Measurements from ENCODE around the gene CCNQ. TPM values are rescaled to one million over a fixed set of nuclear protein-coding genes. Genes with fewer than 3 reads are reported as not detected.

Gene CCNQ
- polyA plus RNA-seq, 1 of the 3 experiments (the other 2 are of a cell fraction) = 45.3 TPM

- Histone ChIP-seq H3K4me3 (ENCODE audit: low read depth in 2 of 2, low read length in 1 of 2) (no peak overlapping the region), H2AFZ (ENCODE audit: low read depth) (no peak overlapping the region), H3K27ac (ENCODE audit: low read depth in 2 of 2, low read length in 1 of 2) (no peak overlapping the region), H3K9me3 (no peaks in the 10 kb centered on the region), H3F3A (replicated peaks; ENCODE audit: insufficient read depth) (no peaks in the 10 kb centered on the region), H3K27me3 (ENCODE audit: insufficient read depth) (peaks cover 20% of the 10 kb centered on the region), H3K79me2 (ENCODE audit: insufficient read depth) (peaks cover 9% of the 10 kb centered on the region; the same call in 1 of the 2 replicates), H3K9ac (no peak overlapping the region), H3K4me1 (ENCODE audit: control insufficient read depth in 1 of 2, insufficient read depth in 2 of 2, low read depth in 1 of 2, low read length in 1 of 2) (peaks cover 0 to 9% of the 10 kb centered on the region in 2 experiments; a peak in 1 of 4 replicates), H3K4me2 (no peak overlapping the region), H3K36me3 (replicated peaks in 1 of 2; ENCODE audit: control insufficient read depth in 1 of 2, insufficient read depth in 2 of 2, low read length in 1 of 2) (no peaks in the 10 kb centered on the region), H3K9me2 (no peaks in the 10 kb centered on the region), H4K20me1 (ENCODE audit: insufficient read depth) (0 out of 2 replicates have a peak, but pooled peaks cover 4% of the 10 kb centered on the region)
- WGBS (ENCODE audit: low lambda C conversion rate) = 38% methylated on average over 3 of the region's 3 CpGs
- ChIA-PET CTCF (interaction anchor here (0.7 to 13.0 kb wide), 2 partner anchors 42 to 63 kb away, joined by 3 to 128 read pairs; no protein-coding TSS in a partner anchor), POLR2A (no interaction called here)
- no peak for TF ChIP-seq PBX3 (IDR thresholded peaks at IDR 0.05)
- TF ChIP-seq CTCF (IDR thresholded peaks at IDR 0.05) = no peak
- no peak for TF ChIP-seq GATA2 (CRISPR knock-in tag; IDR thresholded peaks at IDR 0.05)
- TF ChIP-seq EZH2phosphoT487 (IDR thresholded peaks at IDR 0.05; ENCODE audit: borderline replicate concordance, low read depth) = no peak
- TF ChIP-seq MAX (IDR thresholded peaks at IDR 0.05; ENCODE audit: low read depth) = no peak
- TF ChIP-seq CHD2 (IDR thresholded peaks at IDR 0.05; ENCODE audit: low read length, partially characterized antibody) = no peak
- no peak for TF ChIP-seq USF2 (IDR thresholded peaks at IDR 0.05; ENCODE audit: borderline replicate concordance, low read depth, low read length)
- TF ChIP-seq ELF1 (IDR thresholded peaks at IDR 0.05) = no peak
- no peak for TF ChIP-seq JUND (IDR thresholded peaks at IDR 0.05)
- no peak for TF ChIP-seq GABPA (IDR thresholded peaks at IDR 0.05; ENCODE audit: low read depth)
- no peak for TF ChIP-seq USF1 (IDR thresholded peaks at IDR 0.05; ENCODE audit: borderline replicate concordance, low read depth)
- no peak for TF ChIP-seq NFIC (IDR thresholded peaks at IDR 0.05; ENCODE audit: borderline replicate concordance)
- no peak for TF ChIP-seq MEF2A (IDR thresholded peaks at IDR 0.05; ENCODE audit: borderline replicate concordance, low read depth)
- no peak for TF ChIP-seq TCF12 (IDR thresholded peaks at IDR 0.05)
- no peak for TF ChIP-seq POLR2AphosphoS5 (IDR thresholded peaks at IDR 0.05; ENCODE audit: low read depth, low read length)
- no peak for TF ChIP-seq ZBTB33 (IDR thresholded peaks at IDR 0.05; ENCODE audit: borderline replicate concordance, low read depth)
- no peak for TF ChIP-seq TAF1 (IDR thresholded peaks at IDR 0.05; ENCODE audit: borderline replicate concordance, low read depth, low read length)
- no peak for DNase-seq
These were observed 3.7 kb upstream of the CCNQ start for GRCh38 chrX:153602601-153603000.
